Central memory CD8-positive, alpha-beta T cell (primary cell): ENCODE data around the gene CFAP251.
"Not testable (repeated sequence)": the region's sequence is repeated elsewhere in the genome, so short reads cannot be mapped to it uniquely, and the experiment has no call there.

Source experiments
- ATAC-seq: fragments of 150-1000 bp; cut with Tn5 transposase; replicated peaks from 2 replicates; pipeline ENCODE4 v1.10.0; 2022; ENCODE audit warnings: mild to moderate bottlenecking, moderate FRiP score, moderate number of reproducible peaks; ENCODE audit not compliant: poor library complexity, severe bottlenecking; ENCODE audit errors: extremely low read depth
- DNase-seq, 2 donors: peaks; one replicate each; pipeline ENCODE4 v3.0.0; 2021; ENCODE audit warnings: low spot score in 2 of 2
- H3K27ac Mint-ChIP-seq: one replicate; pipeline ENCODE4 v1.8.0; 2022; ENCODE audit warnings: low read depth, mild to moderate bottlenecking, moderate library complexity, mixed read lengths
- H3K27me3 Mint-ChIP-seq: one replicate; pipeline ENCODE4 v1.8.0; 2022; ENCODE audit warnings: mixed read lengths
- H3K36me3 Mint-ChIP-seq: one replicate; pipeline ENCODE4 v1.8.0; 2022; ENCODE audit warnings: mild to moderate bottlenecking, moderate library complexity, mixed read lengths; ENCODE audit not compliant: insufficient read depth
- H3K4me1 Mint-ChIP-seq: one replicate; pipeline ENCODE4 v1.8.0; 2022; ENCODE audit warnings: mixed read lengths
- H3K4me3 Mint-ChIP-seq: one replicate; pipeline ENCODE4 v1.8.0; 2022; ENCODE audit warnings: mild to moderate bottlenecking, moderate library complexity, mixed read lengths
- H3K9me3 Mint-ChIP-seq: one replicate; pipeline ENCODE4 v1.8.0; 2022; ENCODE audit warnings: mixed read lengths

CFAP251 gene

GRCh38 chr12:121917950-121918678, at the start of gene CFAP251:
Gene CFAP251 (plus strand): TSS chr12:121918592. CDS start chr12:121921306, 2,714 bp downstream.
- H3K9me3 Mint-ChIP-seq: no peaks in the 10 kb centered on the region
- H3K27ac Mint-ChIP-seq: peak within 1 kb of the TSS; percentile 91
- DNase-seq (peak; percentile 88 to 89), ATAC-seq (peak; percentile 100)
- H3K27me3 Mint-ChIP-seq: no peaks in the 10 kb centered on the region
- peak within 1 kb of the TSS; percentile 65 for H3K4me3 Mint-ChIP-seq
- H3K4me1 Mint-ChIP-seq: peaks cover 18% of the 10 kb centered on the region
- H3K36me3 Mint-ChIP-seq: peaks cover 23% of the 10 kb centered on the region

GRCh38 chr12:121869229-121869628, 49.2 kb upstream of the CFAP251 start:
- not testable (repeated sequence) for H3K9me3 Mint-ChIP-seq, H3K27ac Mint-ChIP-seq, H3K27me3 Mint-ChIP-seq, H3K36me3 Mint-ChIP-seq, H3K4me3 Mint-ChIP-seq, ATAC-seq, H3K4me1 Mint-ChIP-seq, DNase-seq

GRCh38 chr12:121871467-121871866, 46.9 kb upstream of the CFAP251 start:
- ATAC-seq: no peak
- Mint-ChIP-seq H3K4me3 (no peak overlapping the region), H3K27ac (no peak overlapping the region), H3K9me3 (no peaks in the 10 kb centered on the region), H3K4me1 (no peaks in the 10 kb centered on the region), H3K27me3 (no peaks in the 10 kb centered on the region), H3K36me3 (no peaks in the 10 kb centered on the region)
- no peak for DNase-seq

- no peak overlapping the region for H3K4me3 Mint-ChIP-seq
- no peak overlapping the region for H3K27ac Mint-ChIP-seq
- H3K4me1 Mint-ChIP-seq: no peaks in the 10 kb centered on the region
- H3K36me3 Mint-ChIP-seq: no peaks in the 10 kb centered on the region
- ATAC-seq (no peak), DNase-seq (no peak)
- no peaks in the 10 kb centered on the region for H3K9me3 Mint-ChIP-seq
- H3K27me3 Mint-ChIP-seq: no peaks in the 10 kb centered on the region
Observed at GRCh38 chr12:121872546-121873215, 45.7 kb upstream of the CFAP251 start.

- no peak for ATAC-seq
- DNase-seq: no peak
- no peaks in the 10 kb centered on the region for H3K9me3 Mint-ChIP-seq
- H3K36me3 Mint-ChIP-seq: no peaks in the 10 kb centered on the region
- H3K27me3 Mint-ChIP-seq: no peaks in the 10 kb centered on the region
- no peak overlapping the region for H3K27ac Mint-ChIP-seq
- no peaks in the 10 kb centered on the region for H3K4me1 Mint-ChIP-seq
- H3K4me3 Mint-ChIP-seq: no peak overlapping the region
Observed at GRCh38 chr12:121873216-121873569, 45.2 kb upstream of the CFAP251 start.

- no peaks in the 10 kb centered on the region for H3K4me1 Mint-ChIP-seq
- no peaks in the 10 kb centered on the region for H3K27me3 Mint-ChIP-seq
- no peak overlapping the region for H3K27ac Mint-ChIP-seq
- ATAC-seq (no peak), DNase-seq (no peak)
- no peaks in the 10 kb centered on the region for H3K9me3 Mint-ChIP-seq
- H3K36me3 Mint-ChIP-seq: no peaks in the 10 kb centered on the region
- no peak overlapping the region for H3K4me3 Mint-ChIP-seq
Observed at GRCh38 chr12:121874071-121874470, 44.3 kb upstream of the CFAP251 start.

- DNase-seq (no peak), ATAC-seq (no peak)
- H3K9me3 Mint-ChIP-seq: no peaks in the 10 kb centered on the region
- H3K4me3 Mint-ChIP-seq: no peak overlapping the region
- H3K27me3 Mint-ChIP-seq: no peaks in the 10 kb centered on the region
- H3K27ac Mint-ChIP-seq: no peak overlapping the region
- no peaks in the 10 kb centered on the region for H3K4me1 Mint-ChIP-seq
- no peaks in the 10 kb centered on the region for H3K36me3 Mint-ChIP-seq
Observed at GRCh38 chr12:121875582-121875981, 42.8 kb upstream of the CFAP251 start.

GRCh38 chr12:121876080-121876447, 42.3 kb upstream of the CFAP251 start:
- not testable (repeated sequence) for DNase-seq, H3K36me3 Mint-ChIP-seq, H3K4me1 Mint-ChIP-seq, H3K4me3 Mint-ChIP-seq, H3K27ac Mint-ChIP-seq, H3K27me3 Mint-ChIP-seq, H3K9me3 Mint-ChIP-seq, ATAC-seq

- H3K36me3 Mint-ChIP-seq: no peaks in the 10 kb centered on the region
- peaks cover 2% of the 10 kb centered on the region for H3K4me1 Mint-ChIP-seq
- no peaks in the 10 kb centered on the region for H3K9me3 Mint-ChIP-seq
- DNase-seq (no peak), ATAC-seq (no peak)
- no peak overlapping the region for H3K27ac Mint-ChIP-seq
- no peak overlapping the region for H3K4me3 Mint-ChIP-seq
- H3K27me3 Mint-ChIP-seq: no peaks in the 10 kb centered on the region
Observed at GRCh38 chr12:121883315-121883660, 35.1 kb upstream of the CFAP251 start.

- H3K27me3 Mint-ChIP-seq, ATAC-seq, H3K36me3 Mint-ChIP-seq, H3K27ac Mint-ChIP-seq, DNase-seq, H3K4me3 Mint-ChIP-seq, H3K9me3 Mint-ChIP-seq: not testable (repeated sequence)
- peaks cover 19% of the 10 kb centered on the region for H3K4me1 Mint-ChIP-seq
Observed at GRCh38 chr12:121885129-121885528, 33.3 kb upstream of the CFAP251 start.

- Mint-ChIP-seq H3K27me3 (no peaks in the 10 kb centered on the region), H3K4me3 (peak overlapping the region; percentile 87), H3K27ac (peak overlapping the region; percentile 96), H3K9me3 (no peaks in the 10 kb centered on the region), H3K36me3 (peaks cover 18% of the 10 kb centered on the region), H3K4me1 (peaks cover 24% of the 10 kb centered on the region)
- ATAC-seq: no peak
- no peak for DNase-seq
Observed at GRCh38 chr12:121888083-121888477, 30.3 kb upstream of the CFAP251 start.

GRCh38 chr12:121888478-121889273, 29.7 kb upstream of the CFAP251 start, which contains the start of gene PSMD9:
Gene PSMD9 (plus strand): TSS chr12:121888790. CDS start chr12:121888857, 67 bp downstream.
- Mint-ChIP-seq H3K4me3 (peak within 1 kb of the TSS; percentile 87), H3K27ac (peak within 1 kb of the TSS; percentile 96), H3K27me3 (no peaks in the 10 kb centered on the region), H3K9me3 (no peaks in the 10 kb centered on the region), H3K4me1 (peaks cover 29% of the 10 kb centered on the region), H3K36me3 (peaks cover 20% of the 10 kb centered on the region)
- DNase-seq (peak; percentile 97), ATAC-seq (peak; percentile 95)

- H3K27ac Mint-ChIP-seq: peak overlapping the region; percentile 96
- no peaks in the 10 kb centered on the region for H3K9me3 Mint-ChIP-seq
- DNase-seq (no peak), ATAC-seq (no peak)
- peak overlapping the region; percentile 87 for H3K4me3 Mint-ChIP-seq
- peaks cover 25% of the 10 kb centered on the region for H3K36me3 Mint-ChIP-seq
- no peaks in the 10 kb centered on the region for H3K27me3 Mint-ChIP-seq
- peaks cover 35% of the 10 kb centered on the region for H3K4me1 Mint-ChIP-seq
Observed at GRCh38 chr12:121889274-121889624, 29.1 kb upstream of the CFAP251 start.
